Choroid plexus epithelial cell (primary cell): Measurements from ENCODE around the gene RAB4A.

Experiments
- DNase-seq: peaks from one replicate; pipeline ENCODE4 v3.0.0-alpha.2; 2010; ENCODE audit warnings: low read depth
- H3K4me3 ChIP-seq: 2 replicates; pipeline ENCODE4 v1.5.1; 2011; ENCODE audit warnings: low read depth, mild to moderate bottlenecking, control low read depth, low read length, moderate library complexity
- CTCF ChIP-seq: conservative IDR thresholded peaks from 2 replicates; pipeline ENCODE4 v1.5.1; 2011; ENCODE audit warnings: low read depth, mild to moderate bottlenecking, control low read depth, inconsistent platforms, low read length, moderate library complexity

The RAB4A gene

GRCh38 chr1:229262239-229262638, 8.7 kb upstream of the RAB4A start:
- no peak overlapping the region for H3K4me3 ChIP-seq
- TF ChIP-seq CTCF = no peak
- no peak for DNase-seq

- no peak overlapping the region for H3K4me3 ChIP-seq
- DNase-seq = no peak
- no peak for TF ChIP-seq CTCF
These were observed 7.7 kb upstream of the RAB4A start for GRCh38 chr1:229263254-229263653.

GRCh38 chr1:229264068-229264467, 6.8 kb upstream of the RAB4A start:
- no peak for TF ChIP-seq CTCF
- H3K4me3 ChIP-seq = no peak overlapping the region
- DNase-seq = no peak

GRCh38 chr1:229264487-229264886, 6.4 kb upstream of the RAB4A start:
- DNase-seq = peak; percentile 30
- TF ChIP-seq CTCF = no peak
- no peak overlapping the region for H3K4me3 ChIP-seq

GRCh38 chr1:229266274-229266673, 4.6 kb upstream of the RAB4A start:
- TF ChIP-seq CTCF = no peak
- no peak overlapping the region for H3K4me3 ChIP-seq

GRCh38 chr1:229266832-229267500, 3.9 kb upstream of the RAB4A start:
- no peak overlapping the region for H3K4me3 ChIP-seq
- no peak for TF ChIP-seq CTCF
- DNase-seq = no peak

More at GRCh38 chr1:229266274-229266673, 4.6 kb upstream of the RAB4A start:
- no peak for DNase-seq

- no peak for TF ChIP-seq CTCF
- DNase-seq = no peak
These were observed 2.4 kb upstream of the RAB4A start for GRCh38 chr1:229268505-229268904.

More at GRCh38 chr1:229268505-229268904, 2.4 kb upstream of the RAB4A start:
- H3K4me3 ChIP-seq = no peak overlapping the region
